NCI-H128 (cell line): ENCODE results near the gene PHF12.
"Not testable (repeated sequence)": the region's sequence is repeated elsewhere in the genome, so short reads cannot be mapped to it uniquely, and the experiment has no call there.

Experiments
- DNase-seq: peaks from one replicate; lab custom pipeline; 2025; ENCODE audit not compliant: unreplicated experiment; lab: John Stamatoyannopoulos, UW

PHF12 gene

DNA sequence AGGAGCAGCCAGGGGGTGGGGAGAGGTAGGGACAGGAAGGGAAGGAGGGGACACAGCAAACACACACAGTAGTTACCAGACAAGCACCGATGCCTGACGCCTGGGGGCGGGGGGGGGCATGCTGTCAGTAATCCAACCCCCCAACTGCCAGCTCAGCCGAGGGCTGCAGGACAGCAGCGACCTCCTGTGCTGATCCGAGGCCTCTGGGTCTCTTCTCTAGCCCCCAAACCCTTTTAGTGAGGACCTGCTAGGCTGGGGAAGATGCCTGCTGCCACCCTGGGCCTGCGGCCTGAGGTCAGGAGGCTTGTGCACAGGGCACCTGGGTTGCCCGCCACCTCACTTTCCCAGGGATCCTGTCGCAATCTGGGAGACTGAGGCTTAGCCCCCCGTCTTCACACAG, 65.4 kb downstream of the PHF12 start:
- no peak for DNase-seq

DNA sequence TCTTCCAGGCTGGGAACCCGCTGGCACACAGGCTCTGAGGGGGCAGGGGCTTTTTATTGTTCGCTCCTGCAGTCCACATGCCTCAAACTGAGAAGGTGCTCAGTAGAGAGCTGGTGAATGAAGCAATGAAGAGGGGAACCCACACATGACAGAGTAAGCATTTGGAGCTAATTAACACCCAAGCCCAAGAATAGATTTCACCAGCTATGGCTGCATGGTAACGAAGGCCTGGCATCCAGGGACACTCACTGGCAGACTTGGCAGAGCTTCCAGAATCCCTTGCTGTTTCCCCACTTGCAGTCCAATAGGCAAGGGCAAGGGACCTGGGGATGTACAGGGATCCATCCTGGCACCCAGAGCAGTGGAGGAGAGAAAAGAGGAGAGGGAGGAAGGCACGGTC, 66.0 kb downstream of the PHF12 start:
- no peak for DNase-seq

DNA sequence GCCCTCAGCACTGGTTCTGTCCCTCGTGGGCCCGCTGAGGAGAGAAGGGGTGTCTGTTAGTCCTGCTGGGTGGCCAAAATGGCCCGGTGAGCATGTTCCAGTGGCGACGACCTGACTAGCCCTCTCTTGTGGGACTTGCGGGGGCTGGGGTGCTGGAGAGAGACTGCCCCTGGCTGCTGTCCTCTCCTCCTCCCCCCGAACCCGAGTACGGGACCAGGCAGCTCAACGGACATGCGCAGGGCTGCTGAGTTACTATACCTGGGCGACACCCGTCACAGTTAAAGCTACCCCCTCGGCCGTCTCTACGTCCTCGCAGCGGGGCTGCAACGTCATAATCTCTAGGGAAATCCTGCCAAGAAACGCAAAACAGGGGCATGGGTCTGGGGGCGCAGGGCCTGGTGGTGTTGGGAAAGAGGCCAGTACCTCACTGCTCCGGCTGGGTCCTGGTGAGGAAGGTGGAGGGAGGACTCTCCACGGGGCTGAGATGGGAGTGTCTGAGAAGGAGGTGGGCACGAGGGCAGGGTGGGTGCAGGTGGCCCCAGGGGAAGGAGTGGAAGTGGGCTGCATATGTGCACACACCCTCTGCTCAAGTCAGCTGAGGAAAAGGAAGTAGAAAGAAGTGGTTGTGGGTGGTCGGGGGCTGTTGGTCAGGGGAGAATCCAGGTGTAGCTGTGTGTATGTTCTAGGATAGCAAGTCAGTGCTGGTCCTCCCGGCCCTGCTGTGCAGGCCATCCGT, 67.2 kb downstream of the PHF12 start:
- DNase-seq = no peak

DNA sequence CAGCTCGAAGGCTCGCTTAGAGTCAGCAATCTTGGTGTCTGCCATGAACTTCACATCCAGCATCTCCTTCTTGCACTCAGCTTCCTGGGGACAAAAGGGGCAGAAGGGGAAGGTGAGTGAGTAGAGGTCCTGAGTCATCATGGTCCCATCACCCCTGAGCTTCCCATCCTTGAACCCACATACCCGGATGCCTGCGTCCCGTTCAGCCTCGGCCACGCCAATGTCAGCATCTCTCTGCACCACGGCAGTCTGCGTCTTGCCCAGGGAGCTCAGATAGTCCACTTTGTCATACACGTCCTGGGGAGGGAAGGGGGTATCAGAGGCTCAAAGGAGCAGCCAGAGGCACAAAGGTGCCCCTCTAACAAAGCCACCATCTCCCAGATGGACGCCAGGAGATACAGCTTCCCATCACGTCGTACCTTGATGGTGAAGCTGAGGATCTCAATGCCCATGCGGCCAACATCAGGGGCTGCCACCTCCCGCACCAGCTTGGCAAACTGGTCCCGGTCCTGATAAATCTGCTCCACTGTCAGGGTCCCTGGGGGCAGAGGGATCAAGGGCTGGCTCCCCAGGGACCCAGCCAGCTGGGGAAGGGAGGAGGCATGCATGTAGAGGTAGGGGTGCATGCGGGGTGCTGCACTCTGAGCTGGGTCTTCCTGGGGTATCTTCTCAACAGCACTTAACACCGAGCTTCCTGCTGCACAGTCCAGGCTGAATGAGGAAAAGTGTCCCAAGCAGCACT, 69.0 kb downstream of the PHF12 start:
- DNase-seq = no peak

DNA sequence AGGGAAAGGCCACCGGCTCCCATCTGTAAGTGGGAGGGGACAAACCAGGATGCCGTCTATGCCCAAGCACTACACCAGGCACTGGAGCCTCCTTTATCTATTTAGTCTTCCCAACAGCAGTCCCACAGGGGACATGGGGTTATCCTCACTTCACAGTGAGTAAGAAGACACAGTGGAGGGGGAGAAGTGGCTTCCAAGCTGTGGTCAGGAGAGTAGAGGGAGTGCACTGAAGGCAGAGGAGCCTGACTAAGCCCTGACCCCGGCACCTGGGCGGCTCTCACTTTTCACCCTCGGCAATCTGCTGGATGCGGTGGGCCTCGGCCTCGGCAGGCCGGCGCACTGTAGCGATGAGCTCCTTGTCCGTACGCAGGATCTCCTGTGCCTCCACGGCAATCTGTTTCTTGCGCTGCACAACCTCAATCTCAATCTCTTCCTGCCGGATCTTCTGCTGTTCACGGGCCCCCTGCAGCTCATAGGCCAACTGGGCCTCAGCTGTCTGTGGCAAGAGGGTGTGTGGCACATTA, 69.7 kb downstream of the PHF12 start:
- DNase-seq = no peak

DNA sequence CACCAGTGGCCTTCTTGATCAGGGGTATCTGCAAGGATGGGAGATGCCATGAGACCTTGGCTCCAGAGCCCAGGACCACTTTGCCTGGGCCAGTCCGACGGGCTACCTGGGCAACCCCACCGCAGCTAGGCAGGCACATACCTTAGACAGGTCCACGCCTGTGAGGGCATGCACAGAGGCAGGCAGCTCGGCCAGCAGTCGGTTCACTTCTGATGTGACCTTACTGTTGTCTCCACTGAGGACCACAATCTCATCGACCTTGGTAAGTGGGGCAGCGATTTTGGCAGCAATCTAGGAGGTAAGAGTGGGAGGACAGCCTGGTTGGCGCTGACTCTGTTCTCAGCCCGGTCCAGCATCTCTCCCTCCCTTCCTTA, 70.8 kb downstream of the PHF12 start:
- no peak for DNase-seq

DNA sequence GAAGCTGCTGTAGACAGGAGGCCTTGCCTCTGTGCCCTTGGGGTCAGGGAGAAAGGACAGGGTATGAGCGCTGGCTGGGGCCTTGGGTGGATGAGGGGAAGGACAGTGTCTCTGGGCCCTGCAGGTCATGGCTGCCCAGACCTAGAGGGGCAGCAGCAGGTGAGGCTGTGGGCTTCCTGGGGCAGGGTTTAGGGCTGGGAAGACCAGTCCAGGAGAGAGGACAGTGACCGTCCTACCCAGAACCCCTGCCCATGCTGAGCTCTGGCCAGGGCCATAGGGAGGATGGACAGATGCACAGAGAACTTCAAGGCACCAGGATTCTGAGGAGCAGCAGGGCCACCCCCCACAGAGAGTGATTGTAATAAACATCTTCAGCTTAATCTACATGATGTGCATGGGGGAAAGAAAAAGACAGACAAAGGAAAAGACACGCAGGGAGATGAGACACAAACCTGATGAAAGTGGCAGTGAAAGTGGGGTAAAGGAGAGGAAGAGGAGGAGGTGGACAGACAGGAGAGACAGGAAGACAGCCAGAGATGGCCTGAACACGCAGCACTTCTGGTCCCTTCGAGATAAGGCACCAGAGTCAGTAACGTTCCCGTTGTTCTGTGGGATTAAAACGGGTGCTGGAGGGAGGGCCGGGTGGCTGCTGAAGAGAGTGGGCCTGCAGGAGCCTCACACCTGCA, 71.3 kb downstream of the PHF12 start:
- DNase-seq = no peak

DNA sequence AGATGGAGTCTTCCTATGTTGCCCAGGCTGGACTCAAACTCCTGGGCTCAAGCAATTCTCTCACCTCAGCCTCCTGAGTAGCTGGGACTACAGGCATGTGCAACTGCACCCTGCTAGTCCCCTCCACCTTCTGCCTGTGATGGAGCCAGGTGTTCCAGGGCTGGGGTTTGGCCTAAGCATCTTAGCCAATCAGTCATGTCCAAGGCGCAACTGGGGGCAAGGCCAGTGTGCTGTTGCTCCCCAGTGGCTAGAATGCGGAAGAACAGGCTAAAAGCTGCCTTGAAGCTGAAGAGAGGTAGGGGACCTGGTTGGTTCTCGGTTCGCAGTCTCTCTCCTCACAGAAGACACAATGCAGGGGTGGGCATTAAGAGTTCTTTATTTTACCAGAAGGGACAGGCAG, 72.3 kb downstream of the PHF12 start:
- no peak for DNase-seq

DNA sequence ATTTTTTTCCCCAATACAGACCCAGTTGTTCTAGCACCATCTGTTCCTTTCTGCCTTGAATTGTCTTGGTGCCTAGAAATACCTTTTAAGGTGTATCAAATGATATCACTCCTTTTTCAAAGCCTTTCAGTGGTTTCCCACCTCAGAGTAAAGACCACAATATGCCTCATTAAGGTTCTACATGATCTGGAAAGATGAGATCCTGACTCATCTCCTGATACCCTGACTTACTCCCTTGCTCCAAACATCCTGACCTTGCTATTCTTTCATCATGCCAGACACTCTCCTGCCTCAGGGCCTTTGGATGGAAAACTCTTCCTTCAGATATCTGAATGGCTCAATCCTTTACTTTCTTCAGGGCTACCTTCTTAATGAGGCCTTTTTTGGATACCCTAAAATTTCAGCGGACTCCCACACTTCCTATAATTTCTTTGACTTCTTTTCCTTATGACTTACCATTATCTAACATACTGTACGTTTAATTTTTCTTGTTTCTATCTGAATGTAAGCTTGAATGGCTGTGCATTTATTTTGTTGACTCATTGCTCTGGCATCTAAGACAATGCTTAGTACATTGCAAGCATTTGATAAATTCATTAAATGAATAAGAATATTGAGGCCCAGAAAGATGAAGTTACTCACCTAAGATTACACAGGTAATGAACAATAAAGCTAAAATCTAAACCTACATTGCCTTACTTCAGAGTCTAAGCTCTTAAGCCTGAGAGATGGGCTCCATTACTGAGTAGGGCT, 73.0 kb downstream of the PHF12 start:
- DNase-seq = no peak

DNA sequence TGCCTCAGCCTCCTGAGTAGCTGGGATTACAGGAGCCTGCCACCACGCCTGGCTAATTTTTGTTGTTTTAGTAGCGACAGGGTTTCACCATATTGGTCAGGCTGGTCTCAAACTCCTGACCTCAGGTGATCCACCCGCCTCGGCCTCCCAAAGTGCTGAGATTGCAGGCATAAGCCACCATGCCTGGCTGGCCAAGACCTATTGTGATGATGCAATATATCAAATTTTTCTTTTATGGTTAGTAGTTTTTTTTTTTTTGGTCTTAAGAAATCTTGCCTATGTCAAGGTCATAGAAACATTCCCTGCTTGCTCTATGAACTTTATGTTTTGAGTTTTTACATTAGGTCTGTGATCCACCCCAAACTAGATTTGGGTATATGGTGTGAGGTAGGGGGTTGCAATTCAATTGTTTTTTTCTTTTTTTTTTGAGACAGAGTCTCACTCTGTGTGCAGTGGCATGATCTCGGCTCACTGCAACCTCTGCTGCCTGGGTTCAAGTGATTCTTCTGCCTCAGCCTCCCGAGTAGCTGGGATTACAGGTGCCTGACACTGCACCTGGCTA, 74.1 kb downstream of the PHF12 start:
- not testable (repeated sequence) for DNase-seq

DNA sequence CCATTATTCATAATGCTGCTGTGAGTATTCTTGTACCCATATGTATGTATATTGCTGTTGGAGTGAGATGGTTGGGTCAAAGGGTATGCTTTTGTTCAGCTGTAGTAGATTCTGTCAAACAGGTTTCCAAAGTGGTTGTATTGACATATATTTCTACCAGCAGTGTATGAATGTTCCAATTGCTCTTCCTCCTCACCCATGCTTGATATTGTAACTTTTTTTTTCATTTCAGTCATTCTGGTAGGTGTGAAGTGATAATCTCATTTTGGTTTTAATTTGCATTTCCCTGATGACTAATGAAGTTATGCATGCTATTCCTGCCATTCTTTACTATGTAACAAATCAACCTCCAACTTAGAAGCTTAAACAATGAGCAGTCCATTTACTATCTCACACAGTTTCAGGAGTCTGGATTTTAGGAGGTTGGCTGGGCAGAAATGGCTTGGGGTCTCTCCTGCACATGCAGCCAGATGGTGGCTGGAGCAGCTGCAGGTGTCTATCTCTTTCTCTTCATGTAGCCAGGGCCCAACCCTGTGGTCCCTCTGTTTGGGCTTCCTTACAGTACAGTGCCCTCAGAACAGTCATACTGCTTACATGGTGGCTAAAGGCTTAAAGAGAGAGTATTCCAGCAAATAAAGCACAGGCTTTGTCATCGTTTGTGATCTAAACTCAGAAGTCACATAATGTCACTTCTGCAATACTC, 75.3 kb downstream of the PHF12 start:
- DNase-seq = no peak

DNA sequence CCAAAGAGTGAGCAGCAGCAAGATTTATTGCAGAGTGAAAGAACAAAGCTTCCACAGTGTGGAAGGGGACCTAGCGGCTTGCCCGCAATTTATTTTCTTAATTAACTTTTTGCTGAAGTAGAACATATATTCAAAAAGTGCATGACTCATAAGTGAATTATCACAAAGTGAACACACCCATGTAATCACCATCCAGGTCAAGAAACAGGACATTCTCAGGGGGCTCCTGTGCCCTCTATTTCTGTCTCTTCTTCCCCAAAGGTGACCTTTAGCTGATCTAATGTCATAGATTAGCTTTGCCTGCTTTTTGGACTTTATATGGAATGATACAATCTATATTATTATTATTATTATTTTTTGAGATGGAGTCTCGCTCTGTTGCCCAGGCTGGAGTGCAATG, 76.6 kb downstream of the PHF12 start:
- no peak for DNase-seq

DNA sequence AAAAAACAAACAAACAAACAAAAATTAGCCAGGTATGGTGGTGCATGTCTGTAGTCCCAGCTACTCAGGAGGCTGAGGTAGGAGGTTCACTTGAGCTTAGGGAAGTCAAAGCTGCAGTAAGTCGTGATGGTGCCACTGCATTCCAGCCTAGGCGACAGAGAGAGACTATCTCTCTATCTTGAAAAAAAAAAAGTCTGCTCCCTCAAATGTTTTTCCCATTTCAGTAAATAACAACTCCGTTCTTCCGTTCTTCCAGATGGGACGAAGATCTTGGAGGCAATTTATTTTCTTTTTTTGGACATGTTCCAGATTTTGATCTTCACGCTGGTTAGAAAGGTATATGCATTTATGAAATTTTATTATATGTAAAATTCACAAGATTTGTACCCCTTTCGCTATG, 77.5 kb downstream of the PHF12 start:
- DNase-seq = no peak

DNA sequence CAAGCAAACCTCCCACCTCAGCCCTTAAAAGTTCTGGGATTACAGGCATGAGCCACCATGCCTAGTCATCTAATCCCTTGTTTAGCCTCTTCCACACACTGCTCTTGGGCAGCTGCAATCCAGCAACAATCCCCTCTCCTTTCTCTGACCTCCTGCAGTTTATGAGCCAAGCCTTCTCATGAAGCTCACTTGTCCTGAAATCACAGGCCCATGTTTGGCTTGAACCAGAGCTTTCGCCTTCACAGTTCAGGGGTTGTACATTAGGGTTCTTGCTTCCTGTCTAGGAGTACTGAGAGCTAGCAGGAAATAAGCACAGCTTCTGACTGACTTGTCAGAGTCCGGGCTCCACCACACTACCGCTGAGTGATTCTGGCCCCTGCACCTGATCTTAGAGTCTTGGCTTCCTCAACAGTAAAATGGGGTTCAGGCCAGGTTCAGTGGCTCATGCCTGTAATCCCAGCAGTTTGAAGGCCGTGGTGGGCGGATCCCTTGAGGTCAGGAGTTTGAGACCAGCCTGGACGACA, 80.2 kb downstream of the PHF12 start:
- no peak for DNase-seq

DNA sequence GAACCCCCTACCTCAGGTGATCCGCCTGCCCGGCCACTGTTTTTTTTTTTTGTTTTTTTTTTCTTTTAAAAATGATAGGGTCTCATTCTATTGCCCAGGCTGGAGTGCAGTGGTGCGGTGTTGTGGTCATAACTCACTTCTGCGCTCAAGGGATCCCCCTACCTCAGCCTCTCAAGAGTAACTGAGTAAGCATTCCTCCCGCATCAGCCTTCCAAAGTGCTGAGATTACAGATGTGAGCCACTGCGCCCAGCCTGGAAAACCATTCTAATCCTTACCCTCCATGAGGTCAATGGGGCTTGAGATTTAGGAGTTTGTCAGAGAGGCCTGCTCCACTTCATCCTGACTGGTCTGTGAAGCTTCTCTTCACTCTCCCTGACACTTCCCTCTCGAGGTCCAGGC, 84.0 kb downstream of the PHF12 start:
- no peak for DNase-seq

DNA sequence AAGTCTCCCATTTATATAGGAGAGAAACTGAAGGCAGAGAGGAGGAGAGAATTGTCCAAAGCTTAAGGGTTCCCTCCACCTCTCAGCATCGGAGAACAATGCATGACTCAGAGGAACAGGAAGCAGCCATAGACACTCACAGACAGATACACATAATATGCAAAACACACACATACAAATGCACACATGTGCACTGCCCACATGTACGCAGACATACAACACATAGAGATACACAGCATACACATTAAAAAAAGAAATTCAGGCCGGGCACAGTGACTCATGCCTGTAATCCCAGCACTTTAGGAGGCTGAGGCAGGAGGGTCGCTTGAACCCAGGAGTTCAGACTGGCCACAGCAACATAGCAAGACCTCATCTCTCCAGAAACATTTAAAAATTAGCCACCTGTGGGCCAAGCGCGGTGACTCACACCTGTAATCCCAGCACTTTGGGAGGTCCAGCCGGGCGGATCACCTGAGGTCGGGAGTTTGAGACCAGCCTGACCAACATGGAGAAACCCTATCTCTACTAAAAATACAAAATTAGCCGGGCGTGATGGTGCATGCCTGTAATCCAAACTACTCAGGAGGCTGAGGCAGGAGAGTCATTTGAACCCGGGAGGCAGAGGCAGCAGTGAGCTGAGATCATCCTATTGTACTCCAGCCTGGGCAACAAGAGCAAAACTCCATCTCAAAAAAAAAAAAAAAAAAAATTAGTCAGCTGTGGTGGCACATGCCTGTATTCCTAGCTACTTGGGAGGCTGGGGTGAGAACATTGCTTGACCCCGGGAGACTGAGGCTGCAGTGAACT, 85.2 kb downstream of the PHF12 start:
- no peak for DNase-seq

DNA sequence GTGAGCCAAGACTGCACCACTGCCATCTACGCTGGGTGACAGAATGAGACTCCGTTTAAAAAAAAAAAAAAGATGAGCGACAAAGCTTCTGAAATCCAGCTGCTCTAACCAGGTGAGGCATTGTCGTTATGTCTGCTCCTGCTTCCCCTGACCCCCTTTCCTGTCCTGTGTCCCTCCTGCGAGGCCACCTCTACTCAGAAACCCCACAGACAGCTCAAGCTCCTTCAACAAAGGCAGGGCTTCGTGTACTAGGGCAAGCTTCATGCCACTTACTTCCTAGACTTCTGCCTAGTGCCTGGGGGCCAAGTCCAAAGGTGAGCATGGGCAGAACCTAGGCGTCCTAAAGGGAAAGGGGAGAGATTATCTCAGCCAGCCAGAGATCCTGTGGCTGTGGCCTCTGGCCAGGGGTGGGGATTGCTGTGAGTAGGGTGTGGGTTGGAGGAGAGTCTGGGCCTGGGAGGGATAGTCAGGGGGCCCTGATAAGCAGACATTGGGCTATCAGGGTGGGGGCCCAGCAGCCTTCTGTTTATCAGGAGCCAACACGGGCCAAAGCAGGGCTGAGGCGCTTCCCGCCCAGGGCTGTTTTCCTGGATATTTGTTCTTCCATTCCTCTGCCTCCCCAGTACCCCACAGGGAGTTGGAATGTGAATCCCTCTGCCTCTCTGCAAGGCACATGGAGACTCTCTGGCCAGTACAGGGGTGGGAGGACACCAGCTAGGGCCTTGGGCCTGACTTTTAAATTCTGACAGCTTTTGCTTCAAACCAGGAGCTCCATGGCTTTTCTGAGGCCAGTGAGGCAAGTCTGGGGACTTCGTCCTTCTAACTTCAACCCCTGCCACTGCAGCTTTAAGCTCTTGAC, 86.1 kb downstream of the PHF12 start:
- no peak for DNase-seq

DNA sequence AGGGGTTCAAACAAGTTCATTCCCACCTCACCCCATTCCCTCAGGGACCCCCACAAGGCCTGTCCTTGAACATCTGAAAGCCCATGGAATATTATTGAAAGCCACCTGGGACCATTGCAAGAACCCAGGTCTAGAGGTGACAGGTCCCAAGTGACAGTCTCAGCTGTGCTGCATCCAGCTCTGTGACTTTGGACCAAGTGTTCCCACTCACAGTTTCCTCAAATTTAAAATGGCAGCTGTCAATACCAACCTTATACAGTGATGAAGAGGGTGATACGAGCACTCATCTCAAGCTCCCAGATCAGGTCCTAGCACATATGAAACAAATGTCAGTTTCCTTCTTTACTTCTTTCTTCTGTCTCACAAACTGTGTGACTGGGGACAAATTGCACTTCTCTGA, 87.4 kb downstream of the PHF12 start:
- no peak for DNase-seq
